HG03520 (cell line): ENCODE measurements around the gene ESRRA.
A peak's percentile ranks its signal among the peaks of the same experiment; 100 is the strongest.

Source experiments
- ATAC-seq: cut with Tn5 transposase; IDR thresholded peaks from one replicate; pipeline ENCODE4 v1.9.1; 2021; ENCODE audit warnings: mild to moderate bottlenecking, moderate library complexity; ENCODE audit not compliant: unreplicated experiment

The ESRRA gene

GRCh38 chr11:64269540-64270220 is 35.6 kb upstream of the ESRRA start:
- peak; percentile 47 for ATAC-seq

GRCh38 chr11:64275031-64275800 is 30.1 kb upstream of the ESRRA start:
- no peak for ATAC-seq

GRCh38 chr11:64275841-64276240 is 29.5 kb upstream of the ESRRA start:
- ATAC-seq: no peak

- no peak for ATAC-seq
Observed at GRCh38 chr11:64276653-64277431, 28.5 kb upstream of the ESRRA start.

- ATAC-seq: no peak
Observed at GRCh38 chr11:64278576-64279190, 26.6 kb upstream of the ESRRA start.

GRCh38 chr11:64281957-64282770 is 23.2 kb upstream of the ESRRA start:
- ATAC-seq: no peak

GRCh38 chr11:64283092-64283491 is 22.2 kb upstream of the ESRRA start:
- ATAC-seq: no peak

GRCh38 chr11:64284048-64284961 is 21.0 kb upstream of the ESRRA start, which contains the start of gene BAD:
Gene BAD, minus strand, starts transcription at chr11:64284665. Its CDS starts 297 bp downstream, at chr11:64284368.
- ATAC-seq: peak; percentile 64

GRCh38 chr11:64284962-64285884 is 20.1 kb upstream of the ESRRA start, which contains the start of gene GPR137:
Gene GPR137, plus strand, starts transcription at chr11:64285848. Its CDS starts 677 bp downstream, at chr11:64286525.
- peak; percentile 54 for ATAC-seq

- ATAC-seq: no peak
Observed at GRCh38 chr11:64285885-64286800, 19.2 kb upstream of the ESRRA start.

- ATAC-seq: no peak
Observed at GRCh38 chr11:64286801-64287159, 18.5 kb upstream of the ESRRA start.

GRCh38 chr11:64287676-64288352 is 17.5 kb upstream of the ESRRA start:
- no peak for ATAC-seq

- ATAC-seq: no peak
Observed at GRCh38 chr11:64288353-64288750, 17.0 kb upstream of the ESRRA start.

GRCh38 chr11:64289002-64289564 is 16.2 kb upstream of the ESRRA start:
- no peak for ATAC-seq

- ATAC-seq: no peak
Observed at GRCh38 chr11:64290352-64291261, 14.7 kb upstream of the ESRRA start.
